ENCODE data around the gene WDR87.

DNA sequence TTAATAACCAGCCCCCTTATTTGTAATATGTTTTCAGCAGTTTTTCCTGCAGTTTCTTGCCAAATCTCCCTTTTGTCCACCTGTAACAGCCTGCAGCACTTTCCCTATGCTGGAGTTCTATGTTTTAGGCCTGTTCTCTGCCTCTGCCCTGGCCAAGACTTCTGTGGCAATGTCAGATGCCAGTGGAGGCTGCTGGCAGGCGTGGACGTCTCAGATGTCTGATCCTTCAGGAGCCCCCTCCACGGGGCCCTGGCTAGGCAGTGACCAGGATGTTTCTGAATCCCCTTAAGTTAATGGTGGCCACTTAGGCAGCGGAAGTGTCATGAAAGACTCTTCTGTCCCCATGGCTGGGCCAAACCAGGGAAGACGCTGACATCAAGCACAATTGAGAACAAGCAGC, 41.4 kb upstream of the WDR87 start:
- no peak for TF ChIP-seq CTCF (IDR thresholded peaks at IDR 0.05; ENCODE audit: insufficient read depth, low read length)
- no peak for TF ChIP-seq POLR2AphosphoS5 (IDR thresholded peaks at IDR 0.05; ENCODE audit: low read depth)
- no peak for TF ChIP-seq REST (IDR thresholded peaks at IDR 0.05; ENCODE audit: insufficient replicate concordance, low read depth)
- TF ChIP-seq GABPA (IDR thresholded peaks at IDR 0.05; ENCODE audit: low read depth): no peak

Measured in HL-60 (cell line).